Peyer's patch (tissue), 4 donors: ENCODE measurements around the gene JOSD2.

Experiments
- CTCF ChIP-seq, 6 experiments: fragments of 450-650 bp in 4 of 6; fragments of 200-600 bp in 2 of 6; sonication (generic) in 1 of 6; IDR thresholded peaks; one replicate each; pipeline ENCODE4 v1.5.1; 2017 to 2019; ENCODE audit warnings: antibody characterized with exemption in 6 of 6, mild to moderate bottlenecking in 3 of 6, moderate library complexity in 1 of 6
- POLR2A ChIP-seq, 2 donors: fragments of 450-650 bp; IDR thresholded peaks; one replicate each; pipeline ENCODE4 v1.5.1; 2017; ENCODE audit warnings: antibody characterized with exemption in 2 of 2, mild to moderate bottlenecking in 2 of 2, moderate library complexity in 2 of 2

GRCh38 chr19:50559636-50560035 lies 48.6 kb upstream of the JOSD2 start:
- TF ChIP-seq CTCF (IDR thresholded peaks at IDR 0.05) = no peak
- TF ChIP-seq POLR2A (IDR thresholded peaks at IDR 0.05) = no peak
